Measurements from ENCODE around the gene PM20D1.

Gene PM20D1

GRCh38 chr1:205803986-205804385, 45.9 kb downstream of the PM20D1 start:
- no peak for DNase-seq

GRCh38 chr1:205802060-205802459, 47.9 kb downstream of the PM20D1 start:
- no peak for DNase-seq

- no peak for DNase-seq
Observed at GRCh38 chr1:205800981-205801703, 48.8 kb downstream of the PM20D1 start.

GRCh38 chr1:205800427-205800826, 49.5 kb downstream of the PM20D1 start:
- no peak for DNase-seq

GRCh38 chr1:205798577-205798976, 51.4 kb downstream of the PM20D1 start:
- DNase-seq, result no peak

- no peak for DNase-seq
Observed at GRCh38 chr1:205797168-205797567, 52.8 kb downstream of the PM20D1 start.

GRCh38 chr1:205794011-205794730, 55.8 kb downstream of the PM20D1 start:
- DNase-seq, result no peak

- no peak for DNase-seq
Observed at GRCh38 chr1:205792961-205793673, 56.8 kb downstream of the PM20D1 start.

- DNase-seq, result no peak
Observed at GRCh38 chr1:205792481-205792881, 57.5 kb downstream of the PM20D1 start.

GRCh38 chr1:205791568-205792180, 58.3 kb downstream of the PM20D1 start:
- DNase-seq, result peak; percentile 46

GRCh38 chr1:205787287-205787916, 62.5 kb downstream of the PM20D1 start:
- no peak for DNase-seq

- DNase-seq, result no peak
Observed at GRCh38 chr1:205786601-205787000, 63.3 kb downstream of the PM20D1 start.

GRCh38 chr1:205785446-205785845, 64.5 kb downstream of the PM20D1 start:
- DNase-seq, result no peak

- no peak for DNase-seq
Observed at GRCh38 chr1:205783904-205784303, 66.0 kb downstream of the PM20D1 start.

- DNase-seq, result no peak
Observed at GRCh38 chr1:205783433-205783795, 66.5 kb downstream of the PM20D1 start.

- DNase-seq, result no peak
Observed at GRCh38 chr1:205782627-205783432, 67.1 kb downstream of the PM20D1 start.

- DNase-seq, result no peak
Observed at GRCh38 chr1:205780335-205780734, 69.6 kb downstream of the PM20D1 start.

All from stimulated activated naive CD4-positive, alpha-beta T cell treated with Interleukin-2 at 50 U/mL for 16 hours (primary cell).